A549 (cell line): Measurements from ENCODE around the gene KIF4A.

Experiments
- CBX8 ChIP-seq: fragments of 200-600 bp; sonication (generic); IDR thresholded peaks from 2 replicates; pipeline ENCODE4 v1.6.1; 2016
- ELK1 ChIP-seq: fragments of 150-350 bp; IDR thresholded peaks from 2 replicates; pipeline ENCODE4 v1.6.1; 2014; ENCODE audit warnings: low read depth, mild to moderate bottlenecking, low read length
- EP300 ChIP-seq, 2 experiments: fragments of >200 bp; sonication (Bioruptor Twin); formaldehyde crosslinking; IDR thresholded peaks; 2 replicates in 1 of 2; 3 replicates in 1 of 2; pipeline ENCODE4 v1.6.1; 2016 to 2017
- FOSL2 ChIP-seq, 2 experiments: fragments of 450-650 bp in 1 of 2; fragments of >200 bp in 1 of 2; sonication (Bioruptor Twin) in 1 of 2; formaldehyde crosslinking; IDR thresholded peaks; 2 replicates each; pipeline versions ENCODE4 v1.5.0 to v1.6.1; 2016 to 2020; ENCODE audit warnings: mild to moderate bottlenecking in 1 of 2, moderate library complexity in 1 of 2
- MYC ChIP-seq: IDR thresholded peaks from 2 replicates; pipeline ENCODE4 v1.6.1; 2012; ENCODE audit warnings: mild to moderate bottlenecking, inconsistent platforms, low read length, improper control_type of control experiment, borderline replicate concordance
- PBX3 ChIP-seq: IDR thresholded peaks from 2 replicates; pipeline ENCODE4 v1.6.1; 2012
- PHF8 ChIP-seq: fragments of 200-600 bp; sonication (generic); IDR thresholded peaks from 2 replicates; pipeline ENCODE4 v1.6.1; 2016; ENCODE audit warnings: low read depth, mild to moderate bottlenecking, antibody characterized with exemption, moderate library complexity, borderline replicate concordance
- POLR2A ChIP-seq: IDR thresholded peaks from 2 replicates; pipeline ENCODE4 v1.6.1; 2012; ENCODE audit warnings: mild to moderate bottlenecking, low read length
- RAD21 ChIP-seq, 2 experiments: fragments of >200 bp in 1 of 2; sonication (Bioruptor Twin) in 1 of 2; formaldehyde crosslinking in 1 of 2; IDR thresholded peaks in 1 of 2; conservative IDR thresholded peaks in 1 of 2; 2 replicates in 1 of 2; 3 replicates in 1 of 2; pipeline ENCODE4 v1.6.1; 2012 to 2018; ENCODE audit warnings: inconsistent platforms in 1 of 2
- TP53 ChIP-seq: fragments of 250-450 bp; sonication (Bioruptor Pico); IDR thresholded peaks from 2 replicates; pipeline ENCODE4 v1.5.0; 2021; ENCODE audit warnings: mild to moderate bottlenecking, moderate library complexity
- TF ChIP-seq, protein P1 (sequence below): fragments of >200 bp; sonication (Bioruptor Twin); formaldehyde crosslinking; IDR thresholded peaks from 3 replicates; pipeline ENCODE4 v1.5.1; 2016
- TF ChIP-seq, protein P2 (sequence below): IDR thresholded peaks from 2 replicates; pipeline ENCODE4 v1.6.1; 2012

DNA sequence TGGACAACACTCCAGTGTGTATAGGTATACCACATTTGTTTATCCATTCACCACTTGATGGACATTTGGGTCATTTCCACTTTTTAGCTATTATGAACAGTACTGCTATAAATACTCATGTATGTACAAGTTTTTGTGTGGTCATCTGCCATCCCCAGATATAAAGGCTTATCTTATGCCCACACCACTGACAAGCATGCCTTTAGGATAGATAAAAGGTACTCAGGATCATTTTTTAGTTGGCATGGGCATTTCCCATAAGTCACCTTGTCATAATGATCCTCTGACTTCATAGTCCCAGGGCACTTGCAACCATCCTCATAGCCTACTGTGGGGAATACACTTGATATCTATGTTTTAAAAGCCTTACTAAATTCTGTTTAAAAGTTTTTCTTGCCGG, 49.2 kb upstream of the KIF4A start:
- TF ChIP-seq, protein P1, sequence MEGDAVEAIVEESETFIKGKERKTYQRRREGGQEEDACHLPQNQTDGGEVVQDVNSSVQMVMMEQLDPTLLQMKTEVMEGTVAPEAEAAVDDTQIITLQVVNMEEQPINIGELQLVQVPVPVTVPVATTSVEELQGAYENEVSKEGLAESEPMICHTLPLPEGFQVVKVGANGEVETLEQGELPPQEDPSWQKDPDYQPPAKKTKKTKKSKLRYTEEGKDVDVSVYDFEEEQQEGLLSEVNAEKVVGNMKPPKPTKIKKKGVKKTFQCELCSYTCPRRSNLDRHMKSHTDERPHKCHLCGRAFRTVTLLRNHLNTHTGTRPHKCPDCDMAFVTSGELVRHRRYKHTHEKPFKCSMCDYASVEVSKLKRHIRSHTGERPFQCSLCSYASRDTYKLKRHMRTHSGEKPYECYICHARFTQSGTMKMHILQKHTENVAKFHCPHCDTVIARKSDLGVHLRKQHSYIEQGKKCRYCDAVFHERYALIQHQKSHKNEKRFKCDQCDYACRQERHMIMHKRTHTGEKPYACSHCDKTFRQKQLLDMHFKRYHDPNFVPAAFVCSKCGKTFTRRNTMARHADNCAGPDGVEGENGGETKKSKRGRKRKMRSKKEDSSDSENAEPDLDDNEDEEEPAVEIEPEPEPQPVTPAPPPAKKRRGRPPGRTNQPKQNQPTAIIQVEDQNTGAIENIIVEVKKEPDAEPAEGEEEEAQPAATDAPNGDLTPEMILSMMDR, result no peak
- TF ChIP-seq EP300 (IDR thresholded peaks at IDR 0.05), result no peak
- no peak for TF ChIP-seq POLR2A
- TF ChIP-seq PBX3, result no peak
- no peak for TF ChIP-seq CBX8
- TF ChIP-seq FOSL2 (IDR thresholded peaks at IDR 0.05), result no peak
- TF ChIP-seq FOSL2 (CRISPR knock-in tag; IDR thresholded peaks at IDR 0.05), result no peak
- TF ChIP-seq RAD21 (conservative IDR thresholded peaks at IDR 0.05 in 1 of 2, IDR thresholded peaks at IDR 0.05 in 1 of 2), result no peak
- no peak for TF ChIP-seq ELK1
- no peak for TF ChIP-seq PHF8
- TF ChIP-seq TP53, result no peak
- no peak for TF ChIP-seq MYC
- TF ChIP-seq, protein P2, sequence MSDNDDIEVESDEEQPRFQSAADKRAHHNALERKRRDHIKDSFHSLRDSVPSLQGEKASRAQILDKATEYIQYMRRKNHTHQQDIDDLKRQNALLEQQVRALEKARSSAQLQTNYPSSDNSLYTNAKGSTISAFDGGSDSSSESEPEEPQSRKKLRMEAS, result no peak
